GM12873 (cell line): ENCODE measurements around the gene ACOX3.

ENCODE experiments used
- CTCF ChIP-seq: IDR thresholded peaks from 2 replicates; pipeline ENCODE4 v1.5.1; 2012; ENCODE audit warnings: low read depth, mild to moderate bottlenecking, moderate library complexity, low read length, control low read depth; ENCODE audit not compliant: insufficient read depth; ENCODE audit errors: missing control alignments

Gene ACOX3

GRCh38 chr4:8322794-8323704 is 117.5 kb downstream of the ACOX3 start:
- no peak for TF ChIP-seq CTCF

DNA sequence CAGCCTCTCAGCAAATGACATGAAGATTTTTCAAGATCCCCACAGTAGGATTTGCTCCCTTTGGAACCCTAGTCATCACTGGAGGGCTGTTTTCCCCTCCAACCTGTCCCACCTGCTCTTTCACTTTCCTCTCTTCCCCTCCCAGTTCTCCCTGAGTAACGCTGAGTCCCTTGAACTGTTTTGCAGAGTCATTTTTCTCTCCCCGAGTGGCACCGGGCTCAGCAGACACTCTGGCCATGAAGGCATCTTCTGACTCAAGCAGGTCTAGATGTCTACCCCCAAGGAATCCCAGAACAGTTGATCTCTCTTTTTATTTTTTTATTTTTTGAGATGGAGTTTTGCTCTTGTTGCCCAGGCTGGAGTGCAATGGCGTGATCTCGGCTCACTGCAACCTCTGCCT is 118.8 kb downstream of the ACOX3 start:
- no peak for TF ChIP-seq CTCF

GRCh38 chr4:8321220-8321619 is 119.3 kb downstream of the ACOX3 start:
- no peak for TF ChIP-seq CTCF

DNA sequence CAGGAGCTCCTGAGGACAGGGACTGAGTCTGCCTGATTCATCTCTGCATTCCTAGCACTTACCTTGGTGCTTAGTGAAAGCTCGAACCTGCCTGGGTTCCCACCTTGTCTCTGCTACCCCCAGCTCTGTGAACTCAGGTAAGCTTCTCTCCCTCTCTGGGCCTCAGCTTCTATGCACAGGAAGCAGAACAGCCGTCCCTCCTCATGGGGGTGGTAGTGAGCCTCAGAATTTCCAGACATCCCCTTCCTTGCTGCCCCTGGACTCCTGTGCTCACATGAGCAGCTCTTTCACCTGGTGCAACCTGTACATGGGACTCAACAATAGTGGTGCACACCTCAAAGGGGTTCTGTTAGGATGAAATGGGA is 120.2 kb downstream of the ACOX3 start:
- TF ChIP-seq CTCF, result peak; percentile 47

DNA sequence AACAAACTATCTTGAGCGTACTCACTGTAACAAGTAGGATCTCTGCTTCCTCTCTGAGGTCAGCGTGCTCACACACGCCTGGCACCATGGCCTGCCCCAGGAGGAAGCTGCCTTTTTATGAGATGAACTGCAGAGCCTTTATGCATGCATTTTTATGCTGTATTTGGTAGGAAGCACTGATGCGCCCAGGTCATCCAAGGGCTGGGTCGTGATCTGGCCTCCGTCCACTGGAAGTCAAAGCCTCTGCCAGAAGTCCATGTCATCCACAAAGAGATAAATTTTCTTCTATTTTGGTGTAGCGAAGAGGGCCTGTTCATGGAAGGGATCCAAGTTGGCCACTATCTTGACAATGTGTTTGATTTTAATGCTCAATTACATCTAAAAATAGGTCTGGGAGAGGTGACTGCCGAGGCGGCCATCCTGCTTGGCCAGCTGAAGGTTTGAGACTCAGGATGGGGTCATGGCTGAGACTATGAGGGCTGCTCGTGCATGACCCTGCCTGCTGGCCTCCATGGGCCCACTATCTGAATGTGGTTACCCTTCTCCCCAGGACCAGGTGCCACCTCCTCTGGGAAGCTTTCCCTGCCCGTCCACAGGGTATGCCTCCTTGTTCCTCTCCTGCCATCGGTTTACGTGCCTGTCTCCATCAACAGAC is 120.7 kb downstream of the ACOX3 start:
- no peak for TF ChIP-seq CTCF

DNA sequence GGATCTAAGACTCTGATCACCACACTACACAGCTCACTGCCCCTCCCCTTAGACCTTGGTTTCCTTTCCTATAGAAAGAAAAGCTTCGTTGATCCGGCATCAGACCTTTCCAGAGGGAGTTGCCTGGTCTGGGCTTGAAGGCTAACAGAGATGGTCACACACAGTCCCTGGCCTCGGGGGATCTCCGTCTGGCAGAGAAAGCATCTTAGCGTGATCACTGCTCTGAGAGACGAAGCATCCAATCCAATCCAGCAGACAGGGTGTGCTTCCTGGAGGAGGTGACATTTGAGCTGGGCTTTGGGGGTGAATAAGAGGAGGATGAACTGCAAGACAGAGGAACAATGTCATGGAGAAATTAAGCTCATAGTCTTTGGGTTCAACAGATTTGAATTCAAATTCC is 121.5 kb downstream of the ACOX3 start:
- no peak for TF ChIP-seq CTCF

GRCh38 chr4:8318509-8318908 is 122.0 kb downstream of the ACOX3 start:
- TF ChIP-seq CTCF, result no peak
